DND-41 (cell line): ENCODE results near the gene STAMBPL1.

Experiments
- ATAC-seq: fragments of 200-7000 bp; cut with Tn5 transposase; 3 replicates; pipeline ENCODE4 v1.9.1; 2021; ENCODE audit warnings: low read depth; ENCODE audit not compliant: insufficient read depth
- DNase-seq: peaks from one replicate; pipeline ENCODE4 v3.0.0-alpha.2; 2020
- H2AFZ ChIP-seq: 2 replicates; pipeline ENCODE4 v1.6.0; 2012; ENCODE audit warnings: low read depth, low read length
- H3K27ac ChIP-seq: 2 replicates; pipeline ENCODE4 v1.5.1; 2012; ENCODE audit warnings: low read length, inconsistent platforms
- H3K27me3 ChIP-seq: fragments of 200-600 bp; sonication (generic); 2 replicates; pipeline ENCODE4 v1.6.0; 2012; ENCODE audit warnings: low read length, mild to moderate bottlenecking, inconsistent platforms; ENCODE audit not compliant: insufficient read depth, poor library complexity
- H3K36me3 ChIP-seq: 2 replicates; pipeline ENCODE4 v1.5.1; 2012; ENCODE audit warnings: low read length, inconsistent platforms; ENCODE audit not compliant: insufficient read depth
- H3K4me1 ChIP-seq: 2 replicates; pipeline ENCODE4 v1.5.1; 2012; ENCODE audit warnings: mild to moderate bottlenecking, low read length; ENCODE audit not compliant: insufficient read depth
- H3K4me2 ChIP-seq: 2 replicates; pipeline ENCODE4 v1.6.0; 2012; ENCODE audit warnings: mild to moderate bottlenecking, moderate library complexity, low read length, inconsistent platforms; ENCODE audit not compliant: insufficient read depth
- H3K4me3 ChIP-seq, 2 experiments: fragments of 200-600 bp in 1 of 2; shearing (Covaris generic) in 1 of 2; 2 replicates each; pipeline ENCODE4 v1.5.1; 2012 to 2016; ENCODE audit warnings: inconsistent platforms in 2 of 2, low read length in 2 of 2, mild to moderate bottlenecking in 2 of 2, low read depth in 1 of 2, moderate library complexity in 1 of 2
- H3K79me2 ChIP-seq: 2 replicates; pipeline ENCODE4 v1.6.0; 2012; ENCODE audit warnings: low read length, inconsistent platforms; ENCODE audit not compliant: insufficient read depth
- H3K9ac ChIP-seq: 2 replicates; pipeline ENCODE4 v1.6.0; 2012; ENCODE audit warnings: low read depth, mild to moderate bottlenecking, inconsistent platforms, low read length, moderate library complexity
- H3K9me3 ChIP-seq: 2 replicates; pipeline ENCODE4 v1.5.1; 2012; ENCODE audit warnings: low read length, moderate library complexity, mild to moderate bottlenecking, inconsistent platforms; ENCODE audit not compliant: insufficient read depth, severe bottlenecking
- H4K20me1 ChIP-seq: 2 replicates; pipeline ENCODE4 v1.6.0; 2012; ENCODE audit warnings: low read length; ENCODE audit not compliant: insufficient read depth
- EZH2 ChIP-seq: IDR thresholded peaks from 3 replicates; pipeline ENCODE4 v1.6.1; 2012; ENCODE audit warnings: borderline replicate concordance, low read depth, mild to moderate bottlenecking, moderate library complexity, low read length, inconsistent platforms; ENCODE audit not compliant: severe bottlenecking
- TF ChIP-seq, protein P1 (sequence below): IDR thresholded peaks from 2 replicates; pipeline ENCODE4 v1.5.1; 2012; ENCODE audit warnings: borderline replicate concordance, low read length, moderate library complexity, mild to moderate bottlenecking; ENCODE audit not compliant: poor library complexity, severe bottlenecking; ENCODE audit errors: extremely low read depth

STAMBPL1 gene

GRCh38 chr10:88851706-88852105 is 28.3 kb upstream of the STAMBPL1 start, which contains the start of gene ANKRD22:
TSS of gene ANKRD22 (minus strand) at chr10:88851844. CDS start at chr10:88851607, 237 bp downstream.
- Histone ChIP-seq H3K27me3 (no peaks in the 10 kb centered on the region), H3K4me3 (no peak within 1 kb of the TSS), H2AFZ (no peak within 1 kb of the TSS), H3K4me2 (no peak within 1 kb of the TSS), H3K9ac (no peak within 1 kb of the TSS), H3K4me1 (no peaks in the 10 kb centered on the region), H3K27ac (no peak within 1 kb of the TSS), H3K79me2 (no peaks in the 10 kb centered on the region), H4K20me1 (no peaks in the 10 kb centered on the region), H3K36me3 (no peaks in the 10 kb centered on the region), H3K9me3 (no peaks in the 10 kb centered on the region)
- TF ChIP-seq, protein P1, sequence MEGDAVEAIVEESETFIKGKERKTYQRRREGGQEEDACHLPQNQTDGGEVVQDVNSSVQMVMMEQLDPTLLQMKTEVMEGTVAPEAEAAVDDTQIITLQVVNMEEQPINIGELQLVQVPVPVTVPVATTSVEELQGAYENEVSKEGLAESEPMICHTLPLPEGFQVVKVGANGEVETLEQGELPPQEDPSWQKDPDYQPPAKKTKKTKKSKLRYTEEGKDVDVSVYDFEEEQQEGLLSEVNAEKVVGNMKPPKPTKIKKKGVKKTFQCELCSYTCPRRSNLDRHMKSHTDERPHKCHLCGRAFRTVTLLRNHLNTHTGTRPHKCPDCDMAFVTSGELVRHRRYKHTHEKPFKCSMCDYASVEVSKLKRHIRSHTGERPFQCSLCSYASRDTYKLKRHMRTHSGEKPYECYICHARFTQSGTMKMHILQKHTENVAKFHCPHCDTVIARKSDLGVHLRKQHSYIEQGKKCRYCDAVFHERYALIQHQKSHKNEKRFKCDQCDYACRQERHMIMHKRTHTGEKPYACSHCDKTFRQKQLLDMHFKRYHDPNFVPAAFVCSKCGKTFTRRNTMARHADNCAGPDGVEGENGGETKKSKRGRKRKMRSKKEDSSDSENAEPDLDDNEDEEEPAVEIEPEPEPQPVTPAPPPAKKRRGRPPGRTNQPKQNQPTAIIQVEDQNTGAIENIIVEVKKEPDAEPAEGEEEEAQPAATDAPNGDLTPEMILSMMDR, result no peak
- TF ChIP-seq EZH2, result no peak
- no peak for DNase-seq
- ATAC-seq, result no peak

DNA sequence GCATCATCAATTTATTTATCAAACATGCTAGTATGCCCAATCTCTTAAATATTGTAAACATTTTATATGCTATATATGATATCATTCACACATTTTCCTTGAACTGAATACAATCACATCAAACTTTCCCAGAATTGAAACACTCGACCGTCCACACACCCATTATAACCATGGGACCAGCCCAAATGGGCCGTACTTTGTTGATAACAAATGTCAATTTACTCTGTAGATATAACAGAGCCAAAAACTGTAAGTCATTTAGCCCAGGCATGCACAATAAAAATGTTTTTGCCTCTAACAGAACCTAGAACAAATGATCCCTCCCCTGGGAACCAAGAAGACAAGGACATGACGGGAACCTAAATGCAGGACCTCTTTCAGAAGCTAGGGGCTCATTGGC is 27.7 kb upstream of the STAMBPL1 start:
- no peaks in the 10 kb centered on the region for H3K27me3 ChIP-seq
- no peaks in the 10 kb centered on the region for H3K36me3 ChIP-seq
- ATAC-seq (no peak), DNase-seq (no peak)
- no peak overlapping the region for H2AFZ ChIP-seq
- H3K4me2 ChIP-seq, result no peak overlapping the region
- H3K79me2 ChIP-seq, result no peaks in the 10 kb centered on the region
- H3K4me1 ChIP-seq, result no peaks in the 10 kb centered on the region
- H3K27ac ChIP-seq, result no peak overlapping the region
- TF ChIP-seq, protein P1, result no peak
- TF ChIP-seq EZH2, result no peak
- no peak overlapping the region for H3K4me3 ChIP-seq
- H3K9ac ChIP-seq, result no peak overlapping the region
- H3K9me3 ChIP-seq, result no peaks in the 10 kb centered on the region
- no peaks in the 10 kb centered on the region for H4K20me1 ChIP-seq

DNA sequence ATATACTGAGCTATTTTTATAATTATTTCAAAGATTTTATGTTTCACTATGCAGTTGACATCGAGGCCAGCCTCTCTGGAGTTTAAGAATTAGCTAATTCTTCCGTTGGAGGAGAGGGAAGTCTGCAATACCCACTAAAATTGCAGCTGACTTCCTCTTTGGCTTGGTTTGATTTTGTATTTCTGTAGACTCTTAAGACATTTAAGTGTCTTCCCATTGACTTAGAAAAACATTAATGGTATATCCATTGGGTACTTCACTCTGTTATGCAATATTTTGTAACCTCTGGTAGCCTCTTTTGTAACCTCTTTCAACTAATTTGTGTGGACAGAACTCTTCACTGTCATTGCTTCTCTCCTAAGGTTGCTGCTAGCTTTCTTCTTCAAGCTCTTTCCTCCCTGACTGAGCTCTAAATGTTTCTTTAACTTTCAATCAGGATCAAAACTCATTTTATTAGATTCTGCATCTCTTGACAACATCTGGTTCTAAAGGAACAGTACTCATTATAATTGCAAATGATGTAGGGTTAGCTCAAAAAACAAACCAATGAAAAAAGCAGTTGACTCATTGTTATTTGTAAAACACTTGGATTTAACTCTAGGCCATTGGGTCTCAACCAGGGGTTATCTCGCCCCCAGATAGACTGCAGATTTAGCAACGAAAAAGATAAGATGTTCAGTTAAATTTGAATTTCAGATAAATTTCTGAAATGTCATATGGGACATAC is 26.7 kb upstream of the STAMBPL1 start:
- Histone ChIP-seq H2AFZ (no peak overlapping the region), H4K20me1 (no peaks in the 10 kb centered on the region), H3K36me3 (no peaks in the 10 kb centered on the region), H3K4me2 (no peak overlapping the region), H3K27me3 (no peaks in the 10 kb centered on the region), H3K4me3 (no peak overlapping the region), H3K4me1 (no peaks in the 10 kb centered on the region), H3K79me2 (no peaks in the 10 kb centered on the region), H3K9me3 (no peaks in the 10 kb centered on the region), H3K9ac (no peak overlapping the region), H3K27ac (no peak overlapping the region)
- no peak for TF ChIP-seq EZH2
- TF ChIP-seq, protein P1, result no peak
- ATAC-seq, result no peak
- DNase-seq, result no peak

- TF ChIP-seq, protein P1, result no peak
- no peak for TF ChIP-seq EZH2
- H3K79me2 ChIP-seq, result no peaks in the 10 kb centered on the region
- H3K4me3 ChIP-seq, result no peak overlapping the region
- no peaks in the 10 kb centered on the region for H3K36me3 ChIP-seq
- H3K9ac ChIP-seq, result no peak overlapping the region
- H3K4me2 ChIP-seq, result no peak overlapping the region
- no peaks in the 10 kb centered on the region for H4K20me1 ChIP-seq
- no peaks in the 10 kb centered on the region for H3K27me3 ChIP-seq
- H3K4me1 ChIP-seq, result no peaks in the 10 kb centered on the region
- DNase-seq (no peak), ATAC-seq (no peak)
- H3K9me3 ChIP-seq, result no peaks in the 10 kb centered on the region
- no peak overlapping the region for H2AFZ ChIP-seq
- H3K27ac ChIP-seq, result no peak overlapping the region
These were observed 25.4 kb upstream of the STAMBPL1 start for GRCh38 chr10:88854684-88855083.
